ENCODE results near the gene GLT8D1. TPM values are rescaled to one million over a fixed set of nuclear protein-coding genes. Genes with fewer than 3 reads are reported as not detected.

The GLT8D1 gene
- total RNA-seq, 3 donors from 2014 or later = 44.5 to 65.7 (median 56.4) TPM

GRCh38 chr3:52685285-52685708 lies 20.3 kb downstream of the GLT8D1 start:
- no peaks in the 10 kb centered on the region for H3K36me3 ChIP-seq
- H3K4me1 ChIP-seq = peaks cover 0 to 18% of the 10 kb centered on the region in 2 donors
- no peaks in the 10 kb centered on the region for H3K9me3 ChIP-seq
- intact Hi-C loops (cut with DNase I; ENCODE audit: low total_unique reads) = no loop called here
- peak overlapping the region; percentile 62 to 81 (median 77) for H3K4me3 ChIP-seq
- H3K27ac ChIP-seq = peak overlapping the region; percentile 97 to 98
- peak; percentile 68 to 77 for DNase-seq (ENCODE audit: low spot score in 2 of 2)
- TF ChIP-seq CTCF (IDR thresholded peaks at IDR 0.05) = no peak
- TF ChIP-seq POLR2A (IDR thresholded peaks at IDR 0.05) = peak; percentile 35
- peak in 1 of 3 donors; percentile 1 for TF ChIP-seq POLR2AphosphoS5 (IDR thresholded peaks at IDR 0.05)
- no peaks in the 10 kb centered on the region for H3K27me3 ChIP-seq

- H3K4me1 ChIP-seq = peaks cover 0 to 18% of the 10 kb centered on the region in 2 donors
- intact Hi-C loops (cut with DNase I; ENCODE audit: low total_unique reads) = no loop called here
- no peaks in the 10 kb centered on the region for H3K36me3 ChIP-seq
- H3K27ac ChIP-seq = peak overlapping the region; percentile 97 to 98
- TF ChIP-seq CTCF (IDR thresholded peaks at IDR 0.05) (no peak), POLR2A (IDR thresholded peaks at IDR 0.05) (no peak), POLR2AphosphoS5 (IDR thresholded peaks at IDR 0.05) (no peak)
- no peak for DNase-seq (ENCODE audit: low spot score in 2 of 2)
- H3K4me3 ChIP-seq = no peak overlapping the region
- H3K9me3 ChIP-seq = no peaks in the 10 kb centered on the region
- H3K27me3 ChIP-seq = no peaks in the 10 kb centered on the region
Observed at GRCh38 chr3:52684184-52684583, 21.4 kb downstream of the GLT8D1 start.

GRCh38 chr3:52683611-52684010 lies 22.0 kb downstream of the GLT8D1 start:
- H3K4me3 ChIP-seq = no peak overlapping the region
- TF ChIP-seq CTCF (IDR thresholded peaks at IDR 0.05) (no peak), POLR2AphosphoS5 (IDR thresholded peaks at IDR 0.05) (no peak), POLR2A (IDR thresholded peaks at IDR 0.05) (no peak)
- H3K9me3 ChIP-seq = no peaks in the 10 kb centered on the region
- no peak overlapping the region for H3K27ac ChIP-seq
- H3K36me3 ChIP-seq = no peaks in the 10 kb centered on the region
- no peaks in the 10 kb centered on the region for H3K27me3 ChIP-seq
- DNase-seq (ENCODE audit: low spot score in 2 of 2) = no peak
- H3K4me1 ChIP-seq = peaks cover 0 to 18% of the 10 kb centered on the region in 2 donors
- intact Hi-C loops (cut with DNase I; ENCODE audit: low total_unique reads) = no loop called here

- H3K9me3 ChIP-seq = no peaks in the 10 kb centered on the region
- no peaks in the 10 kb centered on the region for H3K36me3 ChIP-seq
- peaks cover 0 to 17% of the 10 kb centered on the region in 2 donors for H3K4me1 ChIP-seq
- DNase-seq (ENCODE audit: low spot score in 2 of 2) = no peak
- no peak for TF ChIP-seq POLR2AphosphoS5 (IDR thresholded peaks at IDR 0.05)
- no peak for TF ChIP-seq CTCF (IDR thresholded peaks at IDR 0.05)
- no peak for TF ChIP-seq POLR2A (IDR thresholded peaks at IDR 0.05)
- no peaks in the 10 kb centered on the region for H3K27me3 ChIP-seq
- H3K27ac ChIP-seq = peak overlapping the region; percentile 54 to 65
- intact Hi-C loops (cut with DNase I; ENCODE audit: low total_unique reads) = no loop called here
- H3K4me3 ChIP-seq = no peak overlapping the region
Observed at GRCh38 chr3:52682016-52682415, 23.6 kb downstream of the GLT8D1 start.

GRCh38 chr3:52681596-52681995 lies 24.0 kb downstream of the GLT8D1 start:
- Histone ChIP-seq H3K36me3 (no peaks in the 10 kb centered on the region), H3K27ac (peak overlapping the region; percentile 54 to 65), H3K4me1 (peaks cover 0 to 13% of the 10 kb centered on the region in 2 donors), H3K9me3 (no peaks in the 10 kb centered on the region), H3K27me3 (no peaks in the 10 kb centered on the region), H3K4me3 (no peak overlapping the region)
- no peak for TF ChIP-seq POLR2AphosphoS5 (IDR thresholded peaks at IDR 0.05)
- no peak for TF ChIP-seq POLR2A (IDR thresholded peaks at IDR 0.05)
- TF ChIP-seq CTCF (IDR thresholded peaks at IDR 0.05) = no peak
- intact Hi-C loops (cut with DNase I; ENCODE audit: low total_unique reads) = no loop called here
- DNase-seq (ENCODE audit: low spot score in 2 of 2) = no peak
